ENCODE data around the gene LIME1. TPM values are rescaled to one million over a fixed set of nuclear protein-coding genes. Genes with fewer than 3 reads are reported as not detected.

The LIME1 gene
- total and polyA plus RNA-seq, 2 of the 8 experiments (the other 6 are each of a cell fraction or from before 2014, with no cell fraction given) = 4.5 to 5.9 TPM

DNA sequence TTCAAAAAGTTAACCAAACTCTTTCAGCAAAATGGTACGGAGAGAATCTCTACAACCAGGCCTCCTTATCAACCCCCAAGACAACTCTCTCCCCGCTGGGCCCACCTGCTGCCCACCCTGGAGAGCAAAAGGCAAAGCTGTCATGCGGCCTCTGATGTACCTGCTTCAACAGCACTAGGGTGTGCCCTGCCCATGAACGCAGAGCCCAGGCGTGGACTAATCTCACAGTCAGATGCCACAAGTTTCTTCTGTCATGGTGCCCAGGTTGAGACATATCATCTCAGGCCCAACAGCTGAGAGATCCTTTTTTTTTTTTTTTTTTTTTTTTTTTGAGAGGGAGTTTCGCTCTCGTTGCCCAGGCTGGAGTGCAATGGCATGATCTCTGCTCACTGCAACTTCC, 29.4 kb downstream of the LIME1 start:
- Histone ChIP-seq H3K27ac (ENCODE audit: low read depth, low read length) (no peak overlapping the region), H3K18ac (ENCODE audit: extremely low read depth, low read length) (no peak overlapping the region), H3K4ac (replicated peaks; ENCODE audit: insufficient read length, low read depth, low read length) (no peak overlapping the region), H3K14ac (ENCODE audit: insufficient read length) (no peak overlapping the region), H3K27me3 (replicated peaks in 1 of 4; ENCODE audit: control insufficient read depth in 3 of 4, extremely low read depth in 1 of 4, insufficient read depth in 3 of 4, low read length in 3 of 4) (no peaks in the 10 kb centered on the region), H3K79me1 (ENCODE audit: low read depth, low read length) (no peaks in the 10 kb centered on the region; the same call in 1 of the 2 replicates), H3K79me2 (ENCODE audit: control insufficient read depth in 1 of 2, insufficient read depth in 2 of 2, low read length in 2 of 2) (no peaks in the 10 kb centered on the region), H4K8ac (ENCODE audit: extremely low read depth, insufficient read depth, low read length) (no peak overlapping the region), H2AFZ (ENCODE audit: low read length) (no peak overlapping the region), H2BK12ac (ENCODE audit: low read depth, low read length) (no peak overlapping the region), H2BK120ac (replicated peaks; ENCODE audit: low read depth, low read length) (no peak overlapping the region), H3K4me3 (ENCODE audit: extremely low read depth in 1 of 4, insufficient read depth in 2 of 4, low read depth in 3 of 4, low read length in 4 of 4) (no peak overlapping the region), H3K9ac (replicated peaks in 1 of 4; ENCODE audit: extremely low read depth in 1 of 4, low read depth in 3 of 4, low read length in 3 of 4) (no peak overlapping the region), H3K4me1 (replicated peaks in 1 of 4; ENCODE audit: control insufficient read depth in 3 of 4, insufficient read depth in 4 of 4, low read length in 3 of 4) (no peaks in the 10 kb centered on the region), H2AK5ac (ENCODE audit: low read depth, low read length) (no peak overlapping the region), H4K20me1 (replicated peaks in 1 of 2; ENCODE audit: control insufficient read depth in 1 of 2, insufficient read depth in 2 of 2, low read length in 2 of 2) (peaks cover 0 to 2% of the 10 kb centered on the region in 2 experiments), H3K56ac (replicated peaks; ENCODE audit: insufficient read length, low read depth, low read length) (no peak overlapping the region), H3K36me3 (ENCODE audit: control insufficient read depth in 2 of 4, insufficient read depth in 4 of 4, low read length in 3 of 4) (peaks cover 0 to 4% (median 1%) of the 10 kb centered on the region in 4 experiments; a peak in 2 of 8 replicates), H3K9me3 (ENCODE audit: insufficient read depth in 2 of 2, low read depth in 1 of 2, low read length in 1 of 2) (no peaks in the 10 kb centered on the region), H3K23me2 (ENCODE audit: low read depth, low read length) (no peaks in the 10 kb centered on the region; the same call in 1 of the 2 replicates), H2BK20ac (ENCODE audit: low read length) (no peak overlapping the region), H3K23ac (ENCODE audit: insufficient read length) (no peak overlapping the region), H4K91ac (replicated peaks; ENCODE audit: insufficient read length, low read length) (no peak overlapping the region), H4K5ac (ENCODE audit: insufficient read length, low read depth, low read length) (no peak overlapping the region), H3K4me2 (ENCODE audit: insufficient read depth in 1 of 2, low read depth in 2 of 2, low read length in 2 of 2) (no peak overlapping the region), H2BK5ac (ENCODE audit: low read depth, low read length) (no peak overlapping the region), H2BK15ac (ENCODE audit: low read length) (no peak overlapping the region)
- FAIRE-seq (no peak), DNase-seq (ENCODE audit: low read depth in 1 of 2, low spot score in 2 of 2) (no peak)
- 95% methylated on average over 5 of the region's 7 CpGs; no CpG with 5 or more reads in 1 of the 2 experiments for WGBS, 2 experiments (ENCODE audit: extremely low coverage in 1 of 2, insufficient coverage in 1 of 2, insufficient read length in 1 of 2, insufficient replicate concordance in 2 of 2, low coverage in 1 of 2, low lambda C conversion rate in 2 of 2, missing lambda C conversion rate in 1 of 2)
- TF ChIP-seq PHF8 (conservative IDR thresholded peaks at IDR 0.05; ENCODE audit: low read depth, low read length) (no peak), YY1 (IDR thresholded peaks at IDR 0.05; ENCODE audit: low read depth, low read length) (no peak)
- ChIA-PET CTCF (ENCODE audit: partially characterized antibody) (interaction anchor here (0.9 to 4.5 kb wide), 3 partner anchors 10 to 20 kb away, joined by 3 to 29 read pairs (median 3); no protein-coding TSS in a partner anchor), POLR2A (ENCODE audit: partially characterized antibody) (interaction anchor here (0.6 kb wide), 1 partner anchor 240 kb away, joined by 3 read pairs; no protein-coding TSS in a partner anchor)
